GM13976 (cell line): ENCODE measurements around the gene ARHGAP42.

Experiments used
- DNase-seq: peaks from one replicate; pipeline ENCODE4 v3.0.0; 2012; ENCODE audit warnings: low spot score
- in situ Hi-C: fragments of 300-500 bp; cut with MboI; formaldehyde crosslinking; loops from one replicate; pipeline ENCODE4 v1.12.0; 2022; ENCODE audit warnings: low sequenced_read_pairs, mixed read lengths, inconsistent platforms; ENCODE audit not compliant: unreplicated experiment
- TF ChIP-seq, protein P1 (sequence below): IDR thresholded peaks from 2 replicates; pipeline ENCODE4 v1.5.1; 2012; ENCODE audit warnings: borderline replicate concordance, mild to moderate bottlenecking; ENCODE audit not compliant: insufficient read depth; ENCODE audit errors: extremely low read depth, missing control alignments, control extremely low read depth

ARHGAP42 gene, protein sequence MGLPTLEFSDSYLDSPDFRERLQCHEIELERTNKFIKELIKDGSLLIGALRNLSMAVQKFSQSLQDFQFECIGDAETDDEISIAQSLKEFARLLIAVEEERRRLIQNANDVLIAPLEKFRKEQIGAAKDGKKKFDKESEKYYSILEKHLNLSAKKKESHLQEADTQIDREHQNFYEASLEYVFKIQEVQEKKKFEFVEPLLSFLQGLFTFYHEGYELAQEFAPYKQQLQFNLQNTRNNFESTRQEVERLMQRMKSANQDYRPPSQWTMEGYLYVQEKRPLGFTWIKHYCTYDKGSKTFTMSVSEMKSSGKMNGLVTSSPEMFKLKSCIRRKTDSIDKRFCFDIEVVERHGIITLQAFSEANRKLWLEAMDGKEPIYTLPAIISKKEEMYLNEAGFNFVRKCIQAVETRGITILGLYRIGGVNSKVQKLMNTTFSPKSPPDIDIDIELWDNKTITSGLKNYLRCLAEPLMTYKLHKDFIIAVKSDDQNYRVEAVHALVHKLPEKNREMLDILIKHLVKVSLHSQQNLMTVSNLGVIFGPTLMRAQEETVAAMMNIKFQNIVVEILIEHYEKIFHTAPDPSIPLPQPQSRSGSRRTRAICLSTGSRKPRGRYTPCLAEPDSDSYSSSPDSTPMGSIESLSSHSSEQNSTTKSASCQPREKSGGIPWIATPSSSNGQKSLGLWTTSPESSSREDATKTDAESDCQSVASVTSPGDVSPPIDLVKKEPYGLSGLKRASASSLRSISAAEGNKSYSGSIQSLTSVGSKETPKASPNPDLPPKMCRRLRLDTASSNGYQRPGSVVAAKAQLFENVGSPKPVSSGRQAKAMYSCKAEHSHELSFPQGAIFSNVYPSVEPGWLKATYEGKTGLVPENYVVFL

DNA sequence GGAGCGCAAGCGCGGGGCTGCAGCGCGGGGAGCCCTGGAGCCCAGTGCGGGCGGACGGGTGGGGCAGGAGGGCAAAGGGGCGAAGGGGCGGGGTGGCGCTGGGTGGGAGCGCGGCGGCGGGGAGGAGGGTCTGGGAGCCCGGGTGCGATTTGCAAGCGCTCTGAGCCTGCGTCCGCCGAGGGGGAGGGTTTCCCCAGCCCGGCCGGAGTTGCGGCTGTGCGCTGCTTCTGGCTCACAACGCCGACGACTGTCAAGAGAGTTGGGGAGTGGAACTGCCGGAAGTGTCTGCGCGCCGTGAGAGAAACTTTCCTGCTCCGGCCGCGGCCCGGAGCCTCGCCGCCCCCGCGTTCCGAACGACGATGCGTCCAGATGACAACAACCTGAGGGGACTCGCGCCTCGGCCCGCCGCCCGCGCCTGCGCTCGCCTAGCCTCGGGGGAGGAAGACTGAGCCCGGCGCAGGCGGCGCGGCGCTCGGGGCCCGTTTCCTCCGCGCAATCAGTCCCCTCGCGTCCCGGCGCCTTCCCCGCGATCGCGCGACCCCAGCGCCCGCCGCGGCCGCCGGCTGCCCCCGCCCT is at the start of gene ARHGAP42:
TSS of gene ARHGAP42 (plus strand) at position 235 of the 576 bp plus-strand sequence. CDS start 391 bp downstream, outside the sequence.
- DNase-seq = peak; percentile 84
- in situ Hi-C loops = loop anchor here (25.0 kb wide), 1 partner anchor 175 kb away; no protein-coding TSS in a partner anchor

DNA sequence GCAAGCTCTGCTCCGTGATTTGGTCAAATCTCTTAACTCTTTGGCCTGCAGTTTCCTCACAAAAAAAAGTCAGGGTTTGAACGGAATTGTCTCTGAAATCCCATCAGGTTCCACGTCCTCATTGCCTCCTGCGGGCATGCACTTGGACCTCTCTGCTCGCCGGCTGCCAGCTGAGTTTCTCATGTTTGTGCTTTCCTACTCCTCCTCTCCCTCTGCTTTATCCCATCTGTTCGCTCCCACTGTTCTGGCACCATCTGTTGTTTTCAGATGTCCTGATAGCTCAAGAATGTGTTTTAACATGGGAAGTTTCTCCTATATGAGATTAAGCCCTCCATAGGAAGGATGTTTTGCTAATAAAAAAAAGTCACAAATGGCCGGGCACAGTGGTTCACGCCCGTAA is 49.4 kb upstream of the ARHGAP42 start:
- in situ Hi-C loops = no loop called here
- TF ChIP-seq, protein P1, sequence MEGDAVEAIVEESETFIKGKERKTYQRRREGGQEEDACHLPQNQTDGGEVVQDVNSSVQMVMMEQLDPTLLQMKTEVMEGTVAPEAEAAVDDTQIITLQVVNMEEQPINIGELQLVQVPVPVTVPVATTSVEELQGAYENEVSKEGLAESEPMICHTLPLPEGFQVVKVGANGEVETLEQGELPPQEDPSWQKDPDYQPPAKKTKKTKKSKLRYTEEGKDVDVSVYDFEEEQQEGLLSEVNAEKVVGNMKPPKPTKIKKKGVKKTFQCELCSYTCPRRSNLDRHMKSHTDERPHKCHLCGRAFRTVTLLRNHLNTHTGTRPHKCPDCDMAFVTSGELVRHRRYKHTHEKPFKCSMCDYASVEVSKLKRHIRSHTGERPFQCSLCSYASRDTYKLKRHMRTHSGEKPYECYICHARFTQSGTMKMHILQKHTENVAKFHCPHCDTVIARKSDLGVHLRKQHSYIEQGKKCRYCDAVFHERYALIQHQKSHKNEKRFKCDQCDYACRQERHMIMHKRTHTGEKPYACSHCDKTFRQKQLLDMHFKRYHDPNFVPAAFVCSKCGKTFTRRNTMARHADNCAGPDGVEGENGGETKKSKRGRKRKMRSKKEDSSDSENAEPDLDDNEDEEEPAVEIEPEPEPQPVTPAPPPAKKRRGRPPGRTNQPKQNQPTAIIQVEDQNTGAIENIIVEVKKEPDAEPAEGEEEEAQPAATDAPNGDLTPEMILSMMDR = no peak
- DNase-seq = no peak

More for the DNA sequence above, at the start of gene ARHGAP42:
- TF ChIP-seq, protein P1 = no peak

DNA sequence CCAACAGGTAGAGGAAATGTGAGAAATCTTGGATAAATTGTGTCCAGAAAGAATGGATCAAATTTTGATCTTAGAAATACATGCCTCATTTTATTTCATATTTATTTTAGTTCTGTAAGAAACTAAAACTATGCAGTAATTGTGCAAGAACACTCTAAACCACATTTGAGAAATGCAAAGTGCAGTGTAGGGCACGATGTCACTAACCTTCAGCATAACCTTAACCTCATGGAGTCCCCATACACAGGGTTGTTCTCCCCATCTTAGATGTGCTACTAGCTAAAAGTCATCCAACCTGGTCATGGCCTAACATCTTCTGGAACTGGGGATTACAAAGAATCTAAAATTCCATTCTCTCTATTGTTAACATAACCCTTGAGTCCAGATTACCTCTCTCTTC is 48.4 kb upstream of the ARHGAP42 start:
- in situ Hi-C loops = no loop called here
- TF ChIP-seq, protein P1 = no peak
- no peak for DNase-seq

DNA sequence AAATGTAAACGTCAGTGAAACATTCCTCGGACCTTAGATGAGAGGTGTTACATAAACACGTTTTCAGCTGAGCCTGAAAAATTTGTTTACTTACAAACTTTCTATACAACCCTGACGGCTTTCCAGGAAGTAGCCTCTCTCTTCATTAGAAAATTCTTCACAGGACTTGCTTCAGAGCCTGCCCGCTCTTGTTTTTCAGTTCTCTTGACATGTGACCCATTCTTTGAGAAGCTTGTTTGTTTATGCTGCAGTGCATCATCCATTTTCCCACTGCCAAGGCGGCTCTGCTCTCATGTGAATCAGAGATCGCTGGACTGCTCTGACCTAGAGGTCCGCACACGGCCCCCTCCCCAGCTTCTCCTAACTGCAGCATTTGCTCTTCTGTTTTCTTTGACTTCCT is 47.9 kb upstream of the ARHGAP42 start:
- TF ChIP-seq, protein P1 = no peak
- in situ Hi-C loops = no loop called here
- no peak for DNase-seq

DNA sequence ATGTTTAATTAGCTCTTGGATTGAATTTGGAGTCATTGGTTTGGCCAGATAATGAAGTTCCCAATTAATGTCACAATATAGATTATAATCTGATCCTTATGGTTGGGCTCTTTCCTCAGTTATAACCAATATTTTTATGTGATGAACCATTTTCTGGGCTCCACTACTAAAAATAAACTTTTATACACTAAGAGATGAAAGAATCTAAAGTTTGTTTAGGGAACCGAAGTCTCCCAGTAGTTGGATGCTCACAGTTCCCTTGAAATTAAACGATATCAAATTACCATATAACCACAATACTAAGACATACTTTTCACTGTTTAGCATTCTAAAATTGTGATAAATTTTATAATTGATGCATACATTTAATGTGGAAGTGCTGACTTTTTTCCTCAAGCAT is 47.0 kb upstream of the ARHGAP42 start:
- TF ChIP-seq, protein P1 = no peak
- in situ Hi-C loops = no loop called here
- no peak for DNase-seq

DNA sequence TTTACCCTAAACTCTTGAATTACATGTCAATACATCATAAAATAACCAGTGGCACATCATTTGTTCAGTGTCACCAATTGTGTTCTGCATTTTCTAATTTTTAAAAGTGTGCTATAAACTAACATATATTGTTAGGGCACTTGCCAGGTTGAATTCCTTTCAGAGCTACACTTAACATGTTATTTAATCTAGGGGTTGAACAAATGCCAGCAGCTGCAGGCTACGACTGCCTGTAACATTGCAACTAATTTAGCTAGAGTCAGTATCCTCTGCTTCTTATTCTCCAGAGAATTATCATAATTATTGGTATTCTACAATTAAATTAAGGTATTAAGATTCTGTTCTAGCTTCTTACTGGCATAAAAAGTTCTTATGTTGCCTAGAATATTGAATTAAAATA is 46.4 kb upstream of the ARHGAP42 start:
- TF ChIP-seq, protein P1 = no peak
- no peak for DNase-seq
- in situ Hi-C loops = no loop called here
